Endothelial cell of umbilical vein (primary cell): Measurements from ENCODE around the gene PCDHGA1. TPM values are rescaled to one million over a fixed set of nuclear protein-coding genes. Genes with fewer than 3 reads are reported as not detected.
A peak's percentile ranks its signal among the peaks of the same experiment; 100 is the strongest.

Experiments
- BruUV-seq: library from RNA; stranded (reverse); fragments of 400-500 nt; replicated peaks from 2 replicates; lab custom pipeline; 2021; lab: Mats Ljungman, UMichigan
- CTCF ChIA-PET: fragments of 300-600, 350-600 bp; sonication (Branson Sonifier 250); formaldehyde crosslinking; loops from one replicate; lab custom pipeline; 2021; ENCODE audit warnings: antibody characterized with exemption, inconsistent platforms; lab: Charles Lee
- POLR2A ChIA-PET: fragments of 300-600, 350-600 bp; sonication (Branson Sonifier 250); formaldehyde crosslinking; loops from one replicate; lab custom pipeline; 2021; ENCODE audit warnings: antibody characterized with exemption, inconsistent platforms; lab: Charles Lee
- DNase-seq: peaks from one replicate; pipeline ENCODE4 v3.0.0-alpha.2; 2011; ENCODE audit warnings: low read depth, low spot score
- FAIRE-seq: peaks from 2 replicates; lab custom pipeline; 2011; peaks lifted over from hg19 to GRCh38; lab: Jason Lieb, UNC
- H2AFZ ChIP-seq: 2 replicates; pipeline ENCODE4 v1.6.0; 2012; ENCODE audit warnings: low read depth, low read length, control low read depth, inconsistent platforms
- H3K27ac ChIP-seq: 2 replicates; pipeline ENCODE4 v1.5.1; 2011; ENCODE audit warnings: low read depth, mild to moderate bottlenecking, control low read depth, low read length, moderate library complexity; ENCODE audit not compliant: insufficient read depth
- H3K27me3 ChIP-seq, 2 experiments: 2 replicates each; pipeline versions ENCODE4 v1.6.0 to v1.6.1; 2011; ENCODE audit warnings: low read length in 2 of 2, mixed read lengths in 1 of 2; ENCODE audit not compliant: control insufficient read depth in 2 of 2, insufficient read depth in 2 of 2
- H3K36me3 ChIP-seq, 2 experiments: 2 replicates in 1 of 2; 3 replicates in 1 of 2; pipeline ENCODE4 v1.5.1; 2011; ENCODE audit warnings: low read length in 2 of 2, mild to moderate bottlenecking in 1 of 2, moderate library complexity in 1 of 2; ENCODE audit not compliant: control insufficient read depth in 2 of 2, insufficient read depth in 2 of 2; ENCODE audit errors: extremely low read depth in 1 of 2
- H3K4me1 ChIP-seq: 3 replicates; pipeline ENCODE4 v1.5.1; 2011; ENCODE audit warnings: mild to moderate bottlenecking, low read length; ENCODE audit not compliant: control insufficient read depth, insufficient read depth; ENCODE audit errors: extremely low read depth
- H3K4me2 ChIP-seq: 2 replicates; pipeline ENCODE4 v1.6.1; 2011; ENCODE audit warnings: low read length, control low read depth, mixed read lengths; ENCODE audit not compliant: insufficient read depth
- H3K4me3 ChIP-seq, 3 experiments: fragments of 200-600 bp in 1 of 3; sonication (generic), shearing (Covaris generic) in 1 of 3; replicated peaks in 1 of 3; 2 replicates each; pipeline ENCODE4 v1.5.1; 2011 to 2016; ENCODE audit warnings: control low read depth in 3 of 3, low read length in 3 of 3, mild to moderate bottlenecking in 2 of 3, inconsistent platforms in 1 of 3, low read depth in 1 of 3, moderate library complexity in 1 of 3; ENCODE audit not compliant: insufficient read depth in 1 of 3
- H3K79me2 ChIP-seq: 2 replicates; pipeline ENCODE4 v1.6.0; 2012; ENCODE audit warnings: low read length, inconsistent platforms; ENCODE audit not compliant: control insufficient read depth, insufficient read depth
- H3K9ac ChIP-seq: replicated peaks from 2 replicates; pipeline ENCODE3; 2011; ENCODE audit warnings: low read length, control low read depth; ENCODE audit not compliant: insufficient read depth; ENCODE audit errors: extremely low read depth
- H3K9me1 ChIP-seq: replicated peaks from 3 replicates; pipeline ENCODE4 v1.6.0; 2011; ENCODE audit warnings: mild to moderate bottlenecking, low read length; ENCODE audit not compliant: control insufficient read depth, insufficient read depth; ENCODE audit errors: extremely low read depth
- H3K9me3 ChIP-seq: replicated peaks from 2 replicates; pipeline ENCODE4 v1.5.1; 2012; ENCODE audit warnings: low read length, inconsistent platforms; ENCODE audit not compliant: control insufficient read depth, insufficient read depth
- H4K20me1 ChIP-seq: replicated peaks from 2 replicates; pipeline ENCODE3; 2011; ENCODE audit warnings: mild to moderate bottlenecking, low read length; ENCODE audit not compliant: control insufficient read depth, insufficient read depth; ENCODE audit errors: extremely low read depth
- CTCF ChIP-seq, 2 donors: IDR thresholded peaks; 1 replicate in 1 of 2; 2 replicates in 1 of 2; pipeline ENCODE4 v1.5.1; 2011; ENCODE audit warnings: low read length in 2 of 2, mild to moderate bottlenecking in 2 of 2, moderate library complexity in 2 of 2, control low read depth in 1 of 2, inconsistent platforms in 1 of 2, low read depth in 1 of 2; ENCODE audit not compliant: insufficient read depth in 1 of 2; ENCODE audit errors: extremely low read depth in 1 of 2
- EZH2 ChIP-seq: IDR thresholded peaks from 2 replicates; pipeline ENCODE4 v1.6.1; 2012; ENCODE audit warnings: borderline replicate concordance, low read depth, mild to moderate bottlenecking, moderate library complexity, low read length, inconsistent platforms; ENCODE audit not compliant: severe bottlenecking
- FOS ChIP-seq: IDR thresholded peaks from 2 replicates; pipeline ENCODE4 v1.6.1; 2011; ENCODE audit warnings: mild to moderate bottlenecking, low read length, moderate library complexity, borderline replicate concordance; ENCODE audit not compliant: insufficient read depth
- GATA2 ChIP-seq: IDR thresholded peaks from 2 replicates; pipeline ENCODE4 v1.7.0; 2011; ENCODE audit warnings: low read depth, mild to moderate bottlenecking, moderate library complexity, mixed read lengths, low read length; ENCODE audit not compliant: insufficient read length, insufficient read depth
- JUN ChIP-seq: IDR thresholded peaks from 2 replicates; pipeline ENCODE4 v1.6.1; 2011; ENCODE audit warnings: borderline replicate concordance, low read depth; ENCODE audit not compliant: insufficient read length, insufficient read depth
- MAX ChIP-seq: IDR thresholded peaks from 2 replicates; pipeline ENCODE4 v1.6.1; 2011; ENCODE audit not compliant: insufficient read depth, insufficient read length
- MYC ChIP-seq: IDR thresholded peaks from one replicate; pipeline ENCODE4 v1.6.1; 2011; ENCODE audit warnings: mild to moderate bottlenecking, low read depth, low read length
- POLR2AphosphoS5 ChIP-seq: IDR thresholded peaks from 2 replicates; pipeline ENCODE4 v1.6.1; 2012; ENCODE audit warnings: low read depth, mild to moderate bottlenecking, control low read depth, low read length, moderate library complexity; ENCODE audit not compliant: insufficient read depth
- dilution Hi-C: fragments of 300-500 bp; cut with MboI; formaldehyde crosslinking; loops from one replicate; pipeline ENCODE4 v1.15.0; 2019; ENCODE audit warnings: low sequenced_read_pairs; ENCODE audit not compliant: extremely low pct_ligation_motif_present
- intact Hi-C: fragments of 100-400 bp; cut with micrococcal nuclease; formaldehyde crosslinking; loops from one replicate; pipeline ENCODE4 v1.10.0; 2022
- polyA plus RNA-seq, 4 experiments: library from polyadenylated mRNA; depleted of rRNA in 3 of 4; stranded (reverse) in 3 of 4; unstranded in 1 of 4; fragments of >200 nt; gene quantifications; 2 replicates each; pipeline versions ENCODE4 v1.2.1 to v1.2.3, GENCODE V29; 2011 to 2012; ENCODE audit warnings: missing spikeins in 1 of 4
- total RNA-seq: library from RNA; stranded (reverse); gene quantifications from 2 replicates; pipeline ENCODE4 v1.2.3, GENCODE V29; 2021

PCDHGA1 gene
- total and polyA plus RNA-seq, 2 donors (not counting 3 experiments of a cell fraction or from before 2014, with no cell fraction given), result 0.22 to 0.44 TPM

- intact Hi-C loops, result no loop called here
- Histone ChIP-seq H3K27me3 (peaks cover 55 to 82% of the 10 kb centered on the region in 2 experiments), H3K9me3 (no peaks in the 10 kb centered on the region), H3K9me1 (no peaks in the 10 kb centered on the region), H4K20me1 (peaks cover 5% of the 10 kb centered on the region), H3K36me3 (no peaks in the 10 kb centered on the region), H3K4me3 (no peak overlapping the region), H3K27ac (no peak overlapping the region), H3K4me1 (peaks cover 3% of the 10 kb centered on the region), H2AFZ (no peak overlapping the region), H3K79me2 (no peaks in the 10 kb centered on the region), H3K9ac (no peak overlapping the region), H3K4me2 (no peak overlapping the region)
- ChIA-PET POLR2A (no interaction called here), CTCF (interaction anchor here (0.6 kb wide), 1 partner anchor 21 kb away, joined by 3 read pairs; the partner anchor contains the start of gene PCDHGA12)
- no TSS peak for BruUV-seq
- dilution Hi-C loops, result no loop called here
- FAIRE-seq, result no peak
- TF ChIP-seq MAX, result no peak
- TF ChIP-seq GATA2, result no peak
- TF ChIP-seq EZH2, result peak; percentile 72
- no peak for TF ChIP-seq FOS
- no peak for TF ChIP-seq JUN
- TF ChIP-seq POLR2AphosphoS5, result no peak
- no peak for TF ChIP-seq MYC
- no peak for TF ChIP-seq CTCF (IDR thresholded peaks at IDR 0.05; ENCODE audit: extremely low read depth in 1 of 2, insufficient read depth in 1 of 2, low read depth in 1 of 2, low read length in 2 of 2)
- no peak for DNase-seq
These were observed 79.4 kb downstream of the PCDHGA1 start for GRCh38 chr5:141409598-141410306.
